SK-N-SH (cell line): ENCODE results near the gene CENPE.

Source experiments
- CHD2 ChIP-seq: fragments of 150-350 bp; IDR thresholded peaks from 2 replicates; pipeline ENCODE4 v1.6.1; 2018; ENCODE audit warnings: low read length; ENCODE audit not compliant: partially characterized antibody
- CTCF ChIP-seq: fragments of 200-600 bp; sonication (generic); IDR thresholded peaks from 2 replicates; pipeline ENCODE4 v1.6.1; 2017; ENCODE audit warnings: antibody characterized with exemption, mild to moderate bottlenecking, moderate library complexity
- EP300 ChIP-seq, 2 experiments: IDR thresholded peaks; 2 replicates each; pipeline versions ENCODE4 v1.4.0 to v1.6.1; 2012; ENCODE audit warnings: borderline replicate concordance in 1 of 2, low read depth in 1 of 2, low read length in 1 of 2
- EZH2phosphoT487 ChIP-seq: fragments of 200-600 bp; sonication (generic); IDR thresholded peaks from 2 replicates; pipeline ENCODE4 v1.6.1; 2017; ENCODE audit warnings: low read depth, mixed run types, mild to moderate bottlenecking, antibody characterized with exemption, moderate library complexity, borderline replicate concordance
- MAX ChIP-seq: IDR thresholded peaks from 2 replicates; pipeline ENCODE4 v1.4.0; 2012; ENCODE audit warnings: low read depth
- MXI1 ChIP-seq: IDR thresholded peaks from 2 replicates; pipeline ENCODE4 v1.6.1; 2012; ENCODE audit warnings: mild to moderate bottlenecking, low read depth, low read length, improper control_type of control experiment
- NFIC ChIP-seq: IDR thresholded peaks from 2 replicates; pipeline ENCODE4 v1.4.0; 2012; ENCODE audit warnings: borderline replicate concordance
- POLR2AphosphoS5 ChIP-seq: IDR thresholded peaks from 2 replicates; pipeline ENCODE4 v1.6.1; 2012; ENCODE audit warnings: low read depth, low read length
- RAD21 ChIP-seq: IDR thresholded peaks from 2 replicates; pipeline ENCODE4 v1.6.1; 2012; ENCODE audit warnings: mild to moderate bottlenecking, low read length
- RFX5 ChIP-seq: IDR thresholded peaks from 2 replicates; pipeline ENCODE4 v1.6.1; 2012; ENCODE audit warnings: mild to moderate bottlenecking, improper control_type of control experiment, low read length
- TF ChIP-seq, protein P1 (sequence below): fragments of 150-350 bp; IDR thresholded peaks from 2 replicates; pipeline ENCODE4 v1.6.1; 2017; ENCODE audit warnings: antibody characterized with exemption, low read length, low read depth, borderline replicate concordance
- TF ChIP-seq, protein P2 (sequence below): IDR thresholded peaks from 2 replicates; pipeline ENCODE4 v1.6.1; 2012; ENCODE audit warnings: mild to moderate bottlenecking, low read depth, low read length, moderate library complexity

DNA sequence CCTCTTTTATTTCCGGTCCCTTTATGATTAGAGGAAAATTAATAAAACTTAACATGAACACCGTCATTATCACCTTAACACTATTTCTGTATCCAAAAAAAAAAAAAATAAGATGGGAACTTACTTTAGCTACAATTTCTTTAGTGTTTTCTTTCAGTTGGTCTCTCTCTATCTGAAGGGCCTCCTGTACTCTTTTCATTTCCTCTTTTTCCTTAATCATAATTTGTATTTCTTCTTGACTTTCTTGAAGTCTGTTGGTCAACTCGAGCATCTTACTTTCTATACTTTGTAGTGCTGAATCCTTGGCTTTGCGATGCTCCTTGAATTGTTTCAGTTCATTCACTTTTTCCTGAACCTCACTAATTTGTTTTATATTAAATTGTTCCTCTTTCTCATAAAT, 53.2 kb downstream of the CENPE start:
- TF ChIP-seq RFX5: no peak
- TF ChIP-seq CTCF: no peak
- no peak for TF ChIP-seq CHD2
- TF ChIP-seq, protein P1, sequence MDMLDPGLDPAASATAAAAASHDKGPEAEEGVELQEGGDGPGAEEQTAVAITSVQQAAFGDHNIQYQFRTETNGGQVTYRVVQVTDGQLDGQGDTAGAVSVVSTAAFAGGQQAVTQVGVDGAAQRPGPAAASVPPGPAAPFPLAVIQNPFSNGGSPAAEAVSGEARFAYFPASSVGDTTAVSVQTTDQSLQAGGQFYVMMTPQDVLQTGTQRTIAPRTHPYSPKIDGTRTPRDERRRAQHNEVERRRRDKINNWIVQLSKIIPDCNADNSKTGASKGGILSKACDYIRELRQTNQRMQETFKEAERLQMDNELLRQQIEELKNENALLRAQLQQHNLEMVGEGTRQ: no peak
- no peak for TF ChIP-seq NFIC
- TF ChIP-seq POLR2AphosphoS5: no peak
- no peak for TF ChIP-seq EZH2phosphoT487
- no peak for TF ChIP-seq EP300 (IDR thresholded peaks at IDR 0.05; ENCODE audit: borderline replicate concordance in 1 of 2, low read depth in 1 of 2, low read length in 1 of 2)
- no peak for TF ChIP-seq RAD21
- TF ChIP-seq, protein P2, sequence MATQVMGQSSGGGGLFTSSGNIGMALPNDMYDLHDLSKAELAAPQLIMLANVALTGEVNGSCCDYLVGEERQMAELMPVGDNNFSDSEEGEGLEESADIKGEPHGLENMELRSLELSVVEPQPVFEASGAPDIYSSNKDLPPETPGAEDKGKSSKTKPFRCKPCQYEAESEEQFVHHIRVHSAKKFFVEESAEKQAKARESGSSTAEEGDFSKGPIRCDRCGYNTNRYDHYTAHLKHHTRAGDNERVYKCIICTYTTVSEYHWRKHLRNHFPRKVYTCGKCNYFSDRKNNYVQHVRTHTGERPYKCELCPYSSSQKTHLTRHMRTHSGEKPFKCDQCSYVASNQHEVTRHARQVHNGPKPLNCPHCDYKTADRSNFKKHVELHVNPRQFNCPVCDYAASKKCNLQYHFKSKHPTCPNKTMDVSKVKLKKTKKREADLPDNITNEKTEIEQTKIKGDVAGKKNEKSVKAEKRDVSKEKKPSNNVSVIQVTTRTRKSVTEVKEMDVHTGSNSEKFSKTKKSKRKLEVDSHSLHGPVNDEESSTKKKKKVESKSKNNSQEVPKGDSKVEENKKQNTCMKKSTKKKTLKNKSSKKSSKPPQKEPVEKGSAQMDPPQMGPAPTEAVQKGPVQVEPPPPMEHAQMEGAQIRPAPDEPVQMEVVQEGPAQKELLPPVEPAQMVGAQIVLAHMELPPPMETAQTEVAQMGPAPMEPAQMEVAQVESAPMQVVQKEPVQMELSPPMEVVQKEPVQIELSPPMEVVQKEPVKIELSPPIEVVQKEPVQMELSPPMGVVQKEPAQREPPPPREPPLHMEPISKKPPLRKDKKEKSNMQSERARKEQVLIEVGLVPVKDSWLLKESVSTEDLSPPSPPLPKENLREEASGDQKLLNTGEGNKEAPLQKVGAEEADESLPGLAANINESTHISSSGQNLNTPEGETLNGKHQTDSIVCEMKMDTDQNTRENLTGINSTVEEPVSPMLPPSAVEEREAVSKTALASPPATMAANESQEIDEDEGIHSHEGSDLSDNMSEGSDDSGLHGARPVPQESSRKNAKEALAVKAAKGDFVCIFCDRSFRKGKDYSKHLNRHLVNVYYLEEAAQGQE: no peak
- no peak for TF ChIP-seq MXI1
- TF ChIP-seq MAX: no peak
